ENCODE measurements around the gene DENND6B. TPM values are rescaled to one million over a fixed set of nuclear protein-coding genes. Genes with fewer than 3 reads are reported as not detected.
A peak's percentile ranks its signal among the peaks of the same experiment; 100 is the strongest.
"Not testable (repeated sequence)": the region's sequence is repeated elsewhere in the genome, so short reads cannot be mapped to it uniquely, and the experiment has no call there.

DENND6B gene
- total RNA-seq: 1 to 10 TPM in 1 of 2 donors, under 1 TPM in 1; 0.85 to 1.0 TPM

- no peaks in the 10 kb centered on the region for H3K27me3 ChIP-seq
- no peaks in the 10 kb centered on the region for H3K9me3 ChIP-seq
- H3K4me3 ChIP-seq: peak within 1 kb of the TSS; percentile 69
- DNase-seq (ENCODE audit: low spot score): no peak
- H3K4me1 ChIP-seq: peaks cover 0 to 20% of the 10 kb centered on the region in 2 donors
- H3K27ac ChIP-seq: peak within 1 kb of the TSS; percentile 90 to 91
- H3K36me3 ChIP-seq: no peaks in the 10 kb centered on the region
- peak; percentile 65 to 73 for TF ChIP-seq CTCF (IDR thresholded peaks at IDR 0.05)
These were observed at the start of gene DENND6B for GRCh38 chr22:50326956-50327710. DENND6B (minus strand) TSS chr22:50327012; CDS start chr22:50326988, 24 bp downstream.

- H3K36me3 ChIP-seq: peaks cover 40% of the 10 kb centered on the region
- no peak for TF ChIP-seq CTCF (IDR thresholded peaks at IDR 0.05)
- no peak for DNase-seq (ENCODE audit: low spot score)
- no peak overlapping the region for H3K4me3 ChIP-seq
- no peaks in the 10 kb centered on the region for H3K9me3 ChIP-seq
- no peaks in the 10 kb centered on the region for H3K4me1 ChIP-seq
- H3K27me3 ChIP-seq: no peaks in the 10 kb centered on the region
- H3K27ac ChIP-seq: no peak overlapping the region
These were observed 49.4 kb upstream of the DENND6B start for GRCh38 chr22:50376085-50376651.

GRCh38 chr22:50371101-50371648 lies 44.4 kb upstream of the DENND6B start:
- no peak overlapping the region for H3K4me3 ChIP-seq
- DNase-seq (ENCODE audit: low spot score): no peak
- H3K27me3 ChIP-seq: no peaks in the 10 kb centered on the region
- peaks cover 0 to 7% of the 10 kb centered on the region in 2 donors for H3K4me1 ChIP-seq
- no peak overlapping the region for H3K27ac ChIP-seq
- H3K9me3 ChIP-seq: no peaks in the 10 kb centered on the region
- peaks cover 33% of the 10 kb centered on the region for H3K36me3 ChIP-seq
- TF ChIP-seq CTCF (IDR thresholded peaks at IDR 0.05): no peak

GRCh38 chr22:50367778-50368500 lies 41.1 kb upstream of the DENND6B start:
- Histone ChIP-seq H3K9me3 (no peaks in the 10 kb centered on the region), H3K36me3 (peaks cover 10% of the 10 kb centered on the region), H3K27ac (no peak overlapping the region), H3K4me1 (peaks cover 0 to 14% of the 10 kb centered on the region in 2 donors), H3K27me3 (no peaks in the 10 kb centered on the region), H3K4me3 (no peak overlapping the region)
- no peak for TF ChIP-seq CTCF (IDR thresholded peaks at IDR 0.05)
- no peak for DNase-seq (ENCODE audit: low spot score)

GRCh38 chr22:50363803-50364194 lies 37.0 kb upstream of the DENND6B start:
- Histone ChIP-seq H3K4me1 (peaks cover 0 to 30% of the 10 kb centered on the region in 2 donors), H3K36me3 (peaks cover 15% of the 10 kb centered on the region)
- not testable (repeated sequence) for H3K9me3 ChIP-seq; H3K27me3 ChIP-seq; H3K4me3 ChIP-seq; DNase-seq (ENCODE audit: low spot score); H3K27ac ChIP-seq

All from right atrium auricular region (tissue), 2 donors.